Head of caudate nucleus (tissue), 42 donors: ENCODE measurements around the gene ATP1B1.
"Not testable (repeated sequence)": the region's sequence is repeated elsewhere in the genome, so short reads cannot be mapped to it uniquely, and the experiment has no call there.

Source experiments
- DNase-seq, 42 donors: peaks; one replicate each; pipeline versions ENCODE4 v3.0.0 to v3.0.0-alpha.2; 2020 to 2021; ENCODE audit warnings: mixed read lengths in 7 of 42
- intact Hi-C: fragments of 100-400 bp; cut with DNase I; formaldehyde crosslinking; loops from one replicate; pipeline ENCODE4 v1.15.0; 2022

ATP1B1 gene

GRCh38 chr1:169151338-169151837 is 44.9 kb downstream of the ATP1B1 start:
- intact Hi-C loops, result no loop called here

GRCh38 chr1:169155675-169156074 is 49.2 kb downstream of the ATP1B1 start:
- intact Hi-C loops, result no loop called here
- DNase-seq, result no peak

More at GRCh38 chr1:169151338-169151837, 44.9 kb downstream of the ATP1B1 start:
- no peak for DNase-seq

- intact Hi-C loops, result no loop called here
- no peak for DNase-seq
These were observed 50.1 kb downstream of the ATP1B1 start for GRCh38 chr1:169156580-169156979.

DNA sequence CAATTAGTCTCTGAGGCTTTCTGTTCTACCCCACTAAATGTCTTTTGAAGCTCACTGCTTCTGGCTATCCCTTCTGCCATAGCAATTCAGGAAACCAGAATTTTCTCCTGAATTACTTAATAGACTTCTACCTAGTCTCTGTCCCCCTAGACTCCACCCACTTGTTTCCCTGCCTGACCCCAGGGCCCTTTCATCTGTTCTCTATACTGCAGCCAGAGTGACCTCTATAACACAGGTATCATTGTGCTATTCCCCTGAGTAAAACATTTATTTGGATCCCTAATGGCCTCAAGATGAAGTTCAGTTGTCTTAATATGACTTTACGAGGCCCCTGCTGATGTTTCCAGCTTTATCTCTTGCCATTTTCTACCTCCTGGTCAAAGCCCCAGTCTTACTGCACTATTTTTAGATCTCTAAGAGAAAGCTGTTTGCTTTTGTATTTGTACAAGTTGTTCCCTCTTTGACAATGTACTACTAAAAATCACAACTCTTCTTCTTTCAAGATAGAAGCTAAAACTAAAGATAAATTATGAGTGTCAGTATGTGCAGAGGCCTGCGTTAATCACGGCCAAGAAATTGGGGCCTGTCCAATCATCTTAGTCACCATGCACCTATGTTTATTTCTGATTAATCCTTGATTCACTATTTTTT is 54.5 kb downstream of the ATP1B1 start:
- no peak for DNase-seq
- intact Hi-C loops, result no loop called here

GRCh38 chr1:169161496-169162194 is 55.2 kb downstream of the ATP1B1 start:
- intact Hi-C loops, result no loop called here
- no peak for DNase-seq

DNA sequence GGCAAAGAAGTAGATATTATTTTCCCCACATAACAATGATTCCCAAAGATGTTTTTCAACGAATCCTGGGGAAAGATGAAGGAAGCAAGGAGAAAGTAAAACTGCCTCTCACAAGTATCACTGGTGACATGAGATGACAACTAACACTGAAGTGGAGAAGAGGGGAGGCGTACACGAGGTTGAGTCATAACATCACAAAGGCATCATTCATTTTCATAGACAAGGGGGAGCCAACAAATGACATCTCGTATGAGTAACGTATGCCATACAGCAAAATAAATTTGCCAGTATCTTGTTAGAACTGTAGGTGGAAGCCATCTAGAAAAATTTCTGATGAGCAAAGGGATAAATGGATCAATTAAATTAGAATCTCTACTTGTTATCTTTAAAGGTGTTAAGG is 56.6 kb downstream of the ATP1B1 start:
- intact Hi-C loops, result no loop called here

GRCh38 chr1:169175461-169175860 is 69.0 kb downstream of the ATP1B1 start:
- intact Hi-C loops, result no loop called here
- DNase-seq, result no peak

More for the DNA sequence above, 56.6 kb downstream of the ATP1B1 start:
- DNase-seq, result peak in 28 of 42 donors; percentile 11 to 83 (median 43)

GRCh38 chr1:169179431-169179830 is 72.9 kb downstream of the ATP1B1 start:
- intact Hi-C loops, DNase-seq: not testable (repeated sequence)

DNA sequence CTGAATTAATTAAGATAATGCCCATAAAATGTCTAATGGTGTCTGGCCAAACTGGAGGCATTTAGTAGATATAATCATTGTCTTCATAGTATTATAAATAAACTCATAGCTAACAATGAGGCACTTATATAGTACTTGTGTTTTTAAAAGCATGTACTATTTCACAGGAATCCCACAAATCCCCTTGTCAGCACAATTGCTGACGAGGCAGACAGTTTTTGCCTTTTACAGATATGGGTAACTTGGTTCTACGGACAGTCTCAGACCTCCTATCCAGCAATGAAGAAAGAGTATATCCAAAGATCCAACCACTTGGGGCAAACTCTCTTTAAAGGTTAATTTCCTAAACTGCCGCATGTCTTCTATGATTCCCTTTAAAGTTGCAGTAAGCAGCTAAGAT is 73.7 kb downstream of the ATP1B1 start:
- intact Hi-C loops, result no loop called here
- DNase-seq, result no peak
